ENCODE measurements around the gene SCUBE1.

The SCUBE1 gene

GRCh38 chr22:43173976-43174720, 169.0 kb downstream of the SCUBE1 start:
- DNase-seq (ENCODE audit: low spot score): no peak

DNA sequence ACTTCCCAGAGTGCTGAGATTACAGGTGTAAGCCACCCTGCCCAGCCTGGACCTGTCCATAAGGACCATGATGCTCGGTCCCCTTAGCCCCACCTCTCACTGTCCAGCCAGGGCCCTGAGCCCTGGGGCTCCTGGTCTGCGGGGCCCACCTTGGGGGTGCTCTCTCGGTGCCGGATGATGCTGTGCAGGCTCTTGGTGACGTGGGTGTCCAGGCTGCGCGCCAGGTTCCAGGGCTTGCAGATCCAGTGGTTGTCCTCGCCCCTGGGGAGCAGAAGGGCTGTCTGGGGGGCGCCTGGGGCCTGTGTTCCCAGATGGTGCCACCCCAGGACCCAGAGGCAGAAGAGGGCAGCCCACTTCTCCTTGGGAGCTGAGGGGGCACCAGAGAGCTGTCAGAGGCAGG, 169.6 kb downstream of the SCUBE1 start:
- DNase-seq (ENCODE audit: low spot score): no peak

DNA sequence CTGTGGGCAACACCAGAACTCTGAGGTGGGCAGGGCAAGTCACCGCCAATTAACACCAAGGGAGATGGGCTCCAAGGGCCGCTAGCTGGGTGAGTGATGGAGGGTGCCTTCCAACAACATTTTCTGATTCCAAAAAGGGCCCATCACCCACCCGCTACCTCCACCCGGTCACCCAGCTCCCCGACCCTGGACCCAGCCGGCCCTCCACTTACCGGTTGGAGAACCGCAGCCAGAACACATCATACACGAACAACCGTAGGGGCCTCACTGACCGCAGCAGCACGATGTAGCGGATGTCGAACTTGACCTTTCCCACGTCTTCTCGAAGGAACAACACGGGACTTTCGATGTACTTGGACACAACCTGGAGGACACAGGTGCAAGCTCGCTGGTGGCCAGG, 171.0 kb downstream of the SCUBE1 start:
- no peak for DNase-seq (ENCODE audit: low spot score)

DNA sequence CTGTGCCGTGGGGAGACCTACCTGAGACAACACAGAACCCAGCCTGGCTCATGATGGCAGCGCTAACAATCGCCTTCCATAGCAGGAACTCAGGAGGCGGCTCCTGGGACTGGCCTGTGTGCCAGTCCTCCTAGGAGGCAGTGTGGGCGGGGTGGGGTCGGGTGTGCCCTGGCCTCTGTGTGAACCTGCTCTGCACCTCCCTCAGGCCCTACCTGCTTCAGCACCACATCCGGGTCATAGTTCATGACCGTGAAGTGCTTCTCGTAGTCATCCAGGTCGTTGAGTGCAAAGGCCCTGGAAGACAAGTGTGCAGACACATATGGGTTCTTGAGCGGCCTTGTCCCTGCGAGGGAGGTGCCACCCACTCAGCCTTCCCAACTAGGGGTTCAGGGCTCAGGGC, 171.6 kb downstream of the SCUBE1 start:
- no peak for DNase-seq (ENCODE audit: low spot score)

DNA sequence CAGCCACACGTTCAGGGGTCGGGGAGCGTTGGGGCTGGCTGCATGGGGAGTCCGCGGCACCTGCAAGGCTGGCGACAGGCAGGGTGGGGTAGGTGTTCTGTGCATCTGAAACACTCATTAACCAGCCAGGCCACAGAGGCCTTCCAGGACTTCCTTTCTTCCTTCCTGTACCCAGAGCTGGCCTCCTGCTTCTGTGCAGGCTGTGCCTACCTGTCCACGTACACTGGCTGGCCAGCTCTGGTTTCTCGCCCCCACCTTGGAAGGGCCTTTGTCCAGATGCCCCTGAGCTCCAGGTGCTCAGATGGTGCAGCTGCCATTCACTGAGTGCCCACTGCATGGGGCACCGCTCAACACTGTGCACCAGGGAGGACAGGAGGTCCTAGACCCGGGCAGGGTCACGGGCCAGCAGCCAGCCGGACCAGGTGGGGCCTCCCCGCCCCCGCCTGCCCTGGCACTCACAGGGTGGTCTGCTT, 172.1 kb downstream of the SCUBE1 start:
- DNase-seq (ENCODE audit: low spot score): no peak

DNA sequence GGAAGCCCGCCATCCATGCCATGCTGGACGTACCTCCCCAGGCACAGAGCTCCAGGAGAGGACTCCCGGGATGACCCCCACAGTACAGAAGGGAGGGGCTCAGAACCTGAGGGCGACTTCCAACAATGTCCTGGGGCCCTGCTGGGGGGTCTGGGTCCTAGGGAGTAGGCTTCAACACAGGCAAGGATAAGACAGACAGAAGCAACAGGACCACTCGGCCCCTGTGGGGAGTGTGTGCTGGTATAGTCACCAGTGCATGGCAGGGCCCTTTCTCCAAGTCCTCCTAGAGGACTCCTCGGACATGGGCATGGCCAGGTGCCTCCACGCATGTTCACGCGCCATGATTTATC, 173.1 kb downstream of the SCUBE1 start:
- DNase-seq (ENCODE audit: low spot score): no peak

DNA sequence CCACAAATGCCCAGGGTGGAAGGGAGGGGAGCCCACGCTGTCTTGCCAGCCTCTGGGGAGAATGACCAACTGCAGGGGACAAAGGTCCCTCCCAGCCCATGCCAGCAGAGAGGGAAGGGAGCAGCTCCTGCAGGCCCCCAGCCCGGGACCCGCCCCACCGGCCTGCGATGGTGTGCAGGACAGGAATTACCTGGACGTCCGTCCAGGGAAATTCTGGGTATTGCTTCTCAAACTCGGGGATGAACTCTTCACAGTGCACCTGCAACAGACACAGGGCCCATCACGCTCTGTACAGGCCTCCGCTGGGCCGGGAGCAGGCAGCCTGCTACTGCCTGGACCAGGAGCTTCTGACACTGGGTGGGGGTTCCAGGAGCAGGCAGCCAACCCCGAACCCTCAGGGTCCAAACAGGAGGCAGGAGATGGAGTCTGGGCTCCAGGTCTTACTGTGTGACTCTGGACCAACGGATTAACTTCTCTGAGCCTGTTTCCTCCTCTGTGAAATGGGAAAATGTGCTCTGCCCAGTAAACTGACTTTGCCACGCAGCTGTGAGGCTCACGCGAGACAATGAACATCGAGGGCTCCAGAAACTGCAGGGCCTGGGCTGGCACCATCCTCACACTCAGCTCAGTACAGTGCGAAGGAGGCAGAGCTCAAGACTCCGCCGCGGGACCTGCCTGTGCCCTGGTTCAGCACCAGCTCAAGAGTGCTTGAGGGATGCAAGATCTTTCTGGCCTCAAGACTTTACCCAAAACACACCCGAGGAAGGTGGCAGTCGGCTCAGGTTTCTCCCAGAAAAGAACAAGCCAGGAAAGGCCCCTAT, 173.7 kb downstream of the SCUBE1 start:
- no peak for DNase-seq (ENCODE audit: low spot score)

DNA sequence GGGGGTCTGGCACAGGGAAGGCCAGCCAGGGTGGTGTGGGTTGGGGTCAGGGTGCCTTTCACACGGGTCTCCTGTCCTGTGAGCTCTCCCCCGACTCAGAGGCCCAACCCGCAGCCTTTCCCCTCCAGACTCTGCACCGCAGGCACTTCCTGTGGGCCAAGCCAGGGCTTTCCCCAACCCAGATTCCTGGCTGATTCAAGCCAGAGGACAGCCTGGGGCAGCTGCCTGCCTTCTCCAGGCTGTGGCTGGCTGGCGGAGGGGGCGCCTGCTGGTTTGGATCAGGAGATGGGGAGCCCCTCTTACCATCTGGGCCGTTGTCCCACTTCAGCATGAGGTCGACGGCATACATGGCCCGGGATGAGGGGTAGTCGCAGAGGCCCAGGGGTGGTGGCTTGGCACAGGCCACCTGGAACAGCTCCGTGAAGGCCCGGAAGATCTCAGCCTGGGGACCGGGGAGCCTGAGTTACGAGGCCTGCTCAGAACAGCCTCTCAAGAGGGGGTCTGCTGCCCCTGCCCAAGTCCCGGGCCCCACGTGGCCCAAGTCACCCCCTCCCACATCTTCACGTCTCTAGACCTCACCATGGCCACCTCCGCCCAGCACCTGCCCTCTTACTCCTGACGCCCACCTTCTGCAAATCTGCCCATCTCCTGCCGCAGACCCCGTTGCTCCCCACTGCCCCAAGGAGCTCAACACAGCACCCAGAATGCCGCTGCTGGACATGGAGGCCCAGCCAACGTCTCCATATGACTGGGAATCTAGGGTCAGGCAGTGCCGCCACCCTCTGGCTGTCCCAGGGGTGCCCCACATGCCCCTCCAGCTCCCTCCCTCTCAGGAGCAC, 174.5 kb downstream of the SCUBE1 start:
- no peak for DNase-seq (ENCODE audit: low spot score)

GRCh38 chr22:43167001-43167589, 176.1 kb downstream of the SCUBE1 start:
- no peak for DNase-seq (ENCODE audit: low spot score)

DNA sequence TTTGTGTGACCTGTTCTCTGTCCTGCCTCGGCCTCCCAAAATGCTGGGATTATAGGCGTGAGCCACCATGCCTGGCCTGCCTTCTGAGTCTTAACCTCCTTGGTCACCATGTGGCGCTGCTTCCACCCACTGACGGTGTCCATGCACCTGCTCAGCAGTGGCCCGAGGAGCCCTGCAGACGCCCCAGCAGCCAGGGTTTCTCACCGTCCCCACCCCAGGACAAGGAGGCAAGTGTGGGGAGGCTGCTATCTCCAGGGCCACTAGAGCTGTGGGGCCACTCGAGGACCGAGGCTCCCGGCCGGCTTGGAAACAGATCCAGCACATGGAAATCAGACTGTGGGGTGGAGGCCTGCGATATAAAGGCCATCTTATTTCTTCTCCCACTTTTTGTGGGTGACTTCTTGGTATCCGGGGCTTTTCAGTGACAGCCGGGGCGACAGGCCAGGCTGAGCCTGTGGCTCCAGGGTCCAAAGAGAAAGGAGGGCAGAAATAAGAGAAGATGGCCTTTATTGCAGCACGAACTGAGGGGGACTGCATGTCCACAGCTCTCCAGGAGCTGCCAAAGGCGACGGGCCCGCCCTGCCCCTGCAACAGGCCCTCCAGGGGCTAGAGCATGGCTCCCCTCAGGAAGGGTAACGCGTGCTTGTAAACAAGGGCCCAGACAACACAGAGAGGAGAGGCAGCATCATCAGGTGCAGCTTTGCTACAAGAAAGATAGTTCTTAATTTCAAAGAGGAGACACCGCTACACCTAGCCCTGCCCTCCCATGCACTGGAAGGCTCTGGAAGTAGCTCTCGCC, 176.8 kb downstream of the SCUBE1 start:
- DNase-seq (ENCODE audit: low spot score): no peak

GRCh38 chr22:43164636-43165035, 178.5 kb downstream of the SCUBE1 start:
- no peak for DNase-seq (ENCODE audit: low spot score)

- no peak for DNase-seq (ENCODE audit: low spot score)
Observed at GRCh38 chr22:43163241-43163795, 179.9 kb downstream of the SCUBE1 start.

- DNase-seq (ENCODE audit: low spot score): no peak
Observed at GRCh38 chr22:43162412-43163150, 180.6 kb downstream of the SCUBE1 start.

DNA sequence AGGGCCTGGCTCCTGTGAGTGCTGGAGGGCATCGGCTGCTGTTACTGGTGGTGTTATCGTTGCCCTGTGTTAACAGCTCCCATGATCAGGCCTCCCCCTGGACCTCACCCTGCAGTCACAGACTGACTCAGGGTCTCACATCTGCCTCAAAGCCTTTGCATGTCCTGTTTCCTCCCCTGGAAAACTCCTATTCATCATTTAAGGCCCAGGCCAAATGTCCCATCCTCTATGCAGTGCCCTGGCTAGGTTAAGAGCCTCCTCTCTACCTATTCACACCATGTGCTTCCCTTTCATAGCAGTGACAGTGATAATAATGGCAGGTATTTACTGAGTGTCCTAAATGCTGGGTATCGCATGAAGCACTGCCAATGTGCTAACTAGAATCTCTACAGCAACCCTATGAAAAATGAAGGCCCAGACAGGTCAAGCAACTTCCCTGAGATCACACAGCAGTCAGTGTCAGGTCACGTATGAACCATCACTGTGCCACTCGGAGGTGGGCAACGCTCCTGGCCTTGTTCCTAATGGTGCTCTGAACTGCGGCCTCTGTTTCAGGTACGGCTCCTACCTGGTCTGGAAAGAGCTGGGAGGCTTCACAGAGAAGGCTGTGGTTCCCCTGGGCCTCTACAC, 182.6 kb downstream of the SCUBE1 start:
- DNase-seq (ENCODE audit: low spot score): no peak

DNA sequence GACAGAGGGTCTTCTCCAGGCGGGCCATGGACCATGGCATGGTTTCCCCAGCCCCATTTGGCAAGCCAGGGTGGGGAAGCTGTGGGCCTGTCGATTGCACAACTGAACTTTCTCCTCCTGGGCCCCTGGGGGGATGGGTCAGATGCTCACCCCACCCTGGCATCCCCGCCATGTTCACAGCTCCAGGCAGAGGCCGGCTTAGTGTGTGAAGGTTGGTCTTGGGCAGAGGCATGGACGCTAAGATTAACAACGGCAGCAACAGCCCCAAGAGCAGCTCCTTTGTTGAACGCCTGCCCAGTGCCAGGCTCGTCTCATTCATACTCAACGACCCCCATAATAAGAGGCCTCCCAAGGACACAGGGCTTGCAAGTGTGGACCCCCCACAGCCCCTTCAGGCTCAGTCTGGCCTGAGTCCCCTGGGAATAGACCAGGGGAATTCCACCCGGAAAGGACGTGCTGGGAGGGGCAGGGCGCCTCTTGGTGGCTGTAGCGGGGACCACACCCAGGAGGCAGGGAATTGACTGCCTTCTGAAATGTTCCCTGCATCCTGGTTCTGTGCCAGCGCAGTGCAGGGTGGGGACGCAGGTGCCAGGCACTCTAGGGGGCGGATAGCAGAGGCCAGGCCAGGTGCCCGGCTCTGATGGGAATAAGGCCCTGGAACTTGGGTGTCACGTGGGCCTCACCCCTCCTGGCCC, 183.5 kb downstream of the SCUBE1 start:
- DNase-seq (ENCODE audit: low spot score): no peak

DNA sequence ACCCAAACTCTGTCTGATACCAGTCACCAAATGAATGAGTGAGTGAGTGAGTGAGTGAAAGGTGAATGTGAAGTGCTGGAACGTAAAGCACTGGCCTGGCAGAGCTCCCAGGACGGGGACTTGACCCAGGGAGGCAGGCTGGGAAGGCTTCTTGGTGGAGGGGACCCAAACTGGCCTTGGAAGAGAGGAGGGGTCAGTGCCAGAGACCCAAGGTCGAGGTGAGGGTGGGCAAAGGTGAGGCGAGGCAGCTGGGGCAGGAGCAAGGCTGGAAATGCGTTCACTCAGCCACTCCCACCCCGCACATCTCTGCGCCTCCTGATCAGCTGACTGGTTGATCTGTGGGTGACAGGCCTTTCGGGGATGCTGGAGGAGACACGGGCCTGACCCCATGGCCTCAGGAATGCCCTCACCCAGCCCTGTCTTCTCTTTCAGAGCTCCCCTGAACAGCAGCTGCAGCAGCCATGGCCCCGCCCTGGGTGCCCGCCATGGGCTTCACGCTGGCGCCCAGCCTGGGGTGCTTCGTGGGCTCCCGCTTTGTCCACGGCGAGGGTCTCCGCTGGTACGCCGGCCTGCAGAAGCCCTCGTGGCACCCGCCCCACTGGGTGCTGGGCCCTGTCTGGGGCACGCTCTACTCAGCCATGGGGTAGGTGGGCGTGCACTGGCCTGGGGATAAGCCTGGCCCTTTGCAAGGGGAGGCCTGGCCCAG, 184.2 kb downstream of the SCUBE1 start:
- no peak for DNase-seq (ENCODE audit: low spot score)

GRCh38 chr22:43157874-43158546, 185.2 kb downstream of the SCUBE1 start:
- DNase-seq (ENCODE audit: low spot score): no peak

DNA sequence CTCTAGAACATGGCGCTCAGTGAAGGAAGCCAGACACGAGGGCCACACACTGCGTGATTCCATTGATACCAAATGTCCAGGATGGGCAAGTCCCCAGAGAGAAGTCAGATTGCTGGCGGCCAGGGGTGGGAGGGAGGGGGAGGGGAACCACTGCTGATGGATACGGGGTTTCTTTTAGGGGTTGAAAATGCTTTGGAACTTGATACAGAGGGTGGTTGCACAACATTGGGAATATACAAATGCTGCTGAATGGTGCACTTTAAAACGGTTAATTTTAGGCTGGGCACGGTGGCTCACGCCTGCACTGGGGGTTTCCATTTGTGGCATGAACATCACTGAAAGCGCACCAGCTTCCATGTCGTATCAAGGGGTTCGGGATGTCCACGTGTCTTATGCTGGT, 186.8 kb downstream of the SCUBE1 start:
- DNase-seq (ENCODE audit: low spot score): no peak
